HG03460 (cell line): ENCODE results near the gene BTN2A1.
A peak's percentile ranks its signal among the peaks of the same experiment; 100 is the strongest.
"Not testable (repeated sequence)": the region's sequence is repeated elsewhere in the genome, so short reads cannot be mapped to it uniquely, and the experiment has no call there.

Experiments used
- ATAC-seq: cut with Tn5 transposase; IDR thresholded peaks from one replicate; pipeline ENCODE4 v1.9.1; 2021; ENCODE audit not compliant: unreplicated experiment

BTN2A1 gene

DNA sequence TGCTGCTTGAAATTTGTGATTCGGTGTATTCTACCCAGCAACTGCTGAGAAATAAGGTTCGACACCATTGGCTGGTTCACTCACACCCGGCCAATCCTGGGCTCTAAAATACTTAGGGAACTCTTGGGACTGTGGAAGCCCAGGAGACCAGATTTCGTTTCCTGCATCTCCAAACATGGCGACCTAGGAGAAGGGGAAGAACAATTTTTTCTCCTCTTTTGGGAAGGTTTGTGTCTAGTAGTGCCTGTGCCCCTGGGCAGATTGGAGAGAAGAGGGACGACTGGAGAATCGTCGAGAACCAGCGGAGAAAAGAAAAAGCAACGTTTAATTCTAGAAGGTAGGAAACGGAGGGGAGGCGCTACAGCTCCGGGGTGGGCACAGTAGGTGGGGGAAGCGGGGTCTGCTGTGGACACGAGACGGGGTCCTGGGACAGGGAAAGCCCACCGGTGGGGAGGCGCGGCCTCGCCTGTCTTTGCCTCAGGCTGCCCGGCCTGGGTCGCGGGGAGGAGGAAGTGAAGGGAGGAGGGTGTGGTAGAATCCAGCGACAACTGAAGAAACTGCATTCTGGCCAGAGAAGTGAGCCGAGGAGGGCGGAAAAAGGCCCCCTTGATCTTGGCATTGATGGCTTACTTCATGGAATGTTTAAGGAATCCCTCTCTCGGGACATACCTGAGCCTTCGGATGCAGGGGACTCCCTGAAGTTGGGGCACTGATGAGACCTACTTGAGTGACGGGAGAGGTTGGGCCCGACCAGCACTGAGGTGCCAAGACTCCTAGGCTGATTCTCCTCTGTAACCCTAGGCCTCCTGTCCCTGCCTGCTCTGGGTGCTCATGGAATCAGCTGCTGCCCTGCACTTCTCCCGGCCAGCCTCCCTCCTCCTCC is at the start of gene BTN2A1:
BTN2A1 (plus strand) TSS at position 150 of the 883 bp plus-strand sequence; CDS start at position 832, 682 bp downstream.
- peak; percentile 96 for ATAC-seq

DNA sequence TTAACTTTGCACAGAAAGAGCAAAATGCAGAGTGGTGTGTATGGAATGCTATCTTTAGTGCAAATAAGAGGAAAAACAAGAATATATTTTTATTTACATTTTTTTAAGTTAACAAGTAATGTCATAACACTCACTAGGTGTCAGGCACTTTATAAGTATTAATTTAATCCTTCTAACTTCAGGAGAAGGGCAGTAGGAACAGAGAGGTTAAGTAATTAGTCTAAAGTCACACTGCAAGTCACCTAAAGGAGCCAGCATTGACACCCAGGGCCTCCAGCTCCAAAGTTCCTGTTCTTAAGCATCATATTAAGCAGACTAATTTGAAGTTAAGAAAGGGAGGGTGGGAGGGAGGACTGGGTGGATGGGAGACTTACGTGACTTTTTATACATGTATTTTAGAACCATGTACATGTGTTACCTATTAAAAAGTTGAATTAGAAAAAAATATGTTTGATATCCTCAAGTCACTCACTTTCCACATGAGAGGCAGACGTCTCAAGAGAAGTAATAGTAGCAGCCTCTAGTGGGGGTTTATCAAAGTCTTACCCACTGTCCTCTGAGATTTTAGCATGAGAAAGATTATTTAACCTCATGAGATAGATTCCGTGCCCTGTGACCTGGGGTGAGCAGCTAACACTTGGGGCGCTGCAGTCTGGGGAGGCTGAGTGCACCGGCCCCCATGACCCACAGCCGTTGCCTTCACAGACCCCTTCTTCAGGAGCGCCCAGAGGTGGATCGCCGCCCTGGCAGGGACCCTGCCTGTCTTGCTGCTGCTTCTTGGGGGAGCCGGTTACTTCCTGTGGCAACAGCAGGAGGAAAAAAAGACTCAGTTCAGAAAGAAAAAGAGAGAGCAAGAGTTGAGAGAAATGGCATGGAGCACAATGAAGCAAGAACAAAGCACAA is 48.7 kb upstream of the BTN2A1 start:
- no peak for ATAC-seq

DNA sequence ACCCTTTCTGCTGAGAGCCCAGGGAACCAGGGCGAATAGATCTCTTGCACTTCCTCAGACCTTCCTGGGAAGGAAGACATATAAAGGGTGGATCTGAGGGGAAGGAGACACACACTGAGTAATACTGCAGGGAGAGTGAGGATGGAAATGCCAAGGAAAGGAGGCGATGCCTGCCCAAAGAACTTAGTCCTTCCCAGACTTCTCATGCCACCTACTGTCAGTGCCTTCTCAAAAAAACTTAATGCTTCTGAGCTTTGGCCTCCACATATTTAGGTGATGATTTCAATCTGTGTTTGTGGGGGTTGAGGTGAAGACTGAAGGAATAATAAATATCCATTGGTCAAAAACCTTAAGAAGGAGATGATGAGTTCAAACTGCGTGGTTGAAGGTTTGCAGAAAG is 46.0 kb upstream of the BTN2A1 start:
- no peak for ATAC-seq

DNA sequence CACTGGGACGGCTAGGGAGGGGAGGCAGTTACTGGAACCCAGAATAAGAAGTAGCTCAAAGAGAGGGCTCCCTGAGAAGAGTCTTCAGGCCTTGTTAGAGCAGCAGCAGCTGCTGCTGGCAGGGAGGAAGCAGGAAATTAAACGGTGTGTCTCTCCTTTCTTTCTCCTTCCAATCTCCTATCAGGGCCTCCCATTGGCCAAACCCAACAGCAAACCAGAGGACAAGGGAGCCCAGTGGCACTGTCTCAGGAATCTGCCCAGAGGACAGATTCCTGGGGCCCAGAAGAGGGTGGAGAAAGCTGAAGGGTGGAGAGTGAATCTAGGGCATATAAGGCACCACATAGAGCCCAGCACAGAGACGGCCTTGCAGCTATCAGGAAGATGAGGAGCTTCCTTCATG is 45.5 kb upstream of the BTN2A1 start:
- ATAC-seq = no peak

DNA sequence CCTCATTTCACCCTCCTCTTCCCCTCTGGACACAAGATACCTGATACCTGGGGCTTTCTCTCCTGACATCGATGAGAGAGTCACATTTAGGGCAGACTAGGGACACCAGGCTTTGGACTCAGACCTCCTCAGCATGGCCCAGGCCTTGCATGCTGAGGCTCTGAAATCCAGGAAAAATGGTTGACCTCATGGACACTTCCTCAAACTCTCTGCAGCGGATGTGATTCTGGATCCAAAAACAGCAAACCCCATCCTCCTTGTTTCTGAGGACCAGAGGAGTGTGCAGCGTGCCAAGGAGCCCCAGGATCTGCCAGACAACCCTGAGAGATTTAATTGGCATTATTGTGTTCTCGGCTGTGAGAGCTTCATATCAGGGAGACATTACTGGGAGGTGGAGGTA is 44.8 kb upstream of the BTN2A1 start:
- ATAC-seq = no peak

DNA sequence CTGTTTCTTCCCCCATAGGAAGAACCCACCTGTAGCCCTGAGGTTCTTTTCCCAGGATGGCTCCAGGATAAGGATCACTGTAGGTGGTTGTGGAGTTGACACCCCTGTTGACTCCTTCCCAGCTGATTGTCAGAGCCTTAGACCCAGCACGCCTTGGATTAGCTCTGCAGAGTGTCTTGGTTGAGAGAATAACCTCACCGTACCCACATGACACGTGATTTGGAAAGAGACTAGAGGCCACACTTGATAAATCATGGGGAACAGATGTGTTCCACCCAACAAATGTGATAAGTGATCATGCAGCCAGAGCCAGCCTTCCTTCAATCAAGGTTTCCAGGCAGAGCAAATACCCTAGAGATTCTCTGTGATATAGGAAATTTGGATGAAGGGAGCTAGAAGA is 43.5 kb upstream of the BTN2A1 start:
- ATAC-seq = no peak

DNA sequence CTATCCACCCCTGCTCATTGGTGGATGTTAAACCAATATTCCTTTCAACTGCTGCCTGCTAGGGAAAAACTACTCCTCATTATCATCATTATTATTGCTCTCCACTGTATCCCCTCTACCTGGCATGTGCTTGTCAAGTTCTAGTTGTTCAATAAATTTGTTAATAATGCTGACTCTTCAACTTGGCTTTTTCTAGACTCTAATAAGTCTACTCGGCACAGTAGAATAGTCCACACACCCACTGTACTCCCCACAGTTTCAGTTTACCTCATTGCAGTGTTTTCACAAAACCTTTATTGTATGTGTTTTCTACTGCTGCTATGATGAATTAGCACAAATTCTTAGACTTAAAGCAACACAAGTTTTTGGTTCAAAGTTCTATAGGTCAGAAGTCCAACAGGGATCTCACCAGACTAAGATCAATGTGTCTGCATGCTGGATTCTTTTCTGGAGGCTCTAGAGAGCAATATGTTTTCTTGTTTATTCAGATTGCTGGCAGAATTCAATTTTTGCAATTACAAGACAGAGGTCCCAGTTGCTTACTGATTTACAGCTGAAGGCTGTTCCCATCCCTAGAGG is 42.6 kb upstream of the BTN2A1 start:
- ATAC-seq = no peak

DNA sequence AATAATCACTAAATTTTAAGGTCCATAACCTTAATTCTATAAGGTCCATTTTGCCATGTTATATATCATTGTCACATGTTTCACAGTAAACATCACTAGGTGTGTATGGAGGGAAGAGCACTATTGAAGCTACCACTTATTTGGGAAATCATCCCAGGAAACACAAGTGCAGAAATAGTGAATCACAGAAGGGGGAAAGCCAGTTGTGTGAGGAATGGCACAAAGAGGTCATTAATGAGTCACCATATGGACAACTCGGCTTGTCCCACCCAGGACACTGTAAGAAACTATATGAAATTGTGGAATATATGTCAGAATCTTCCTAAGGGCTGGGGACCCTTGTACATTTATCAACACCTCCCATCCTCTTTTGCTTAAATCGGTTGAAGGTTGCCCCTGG is 42.0 kb upstream of the BTN2A1 start:
- no peak for ATAC-seq

DNA sequence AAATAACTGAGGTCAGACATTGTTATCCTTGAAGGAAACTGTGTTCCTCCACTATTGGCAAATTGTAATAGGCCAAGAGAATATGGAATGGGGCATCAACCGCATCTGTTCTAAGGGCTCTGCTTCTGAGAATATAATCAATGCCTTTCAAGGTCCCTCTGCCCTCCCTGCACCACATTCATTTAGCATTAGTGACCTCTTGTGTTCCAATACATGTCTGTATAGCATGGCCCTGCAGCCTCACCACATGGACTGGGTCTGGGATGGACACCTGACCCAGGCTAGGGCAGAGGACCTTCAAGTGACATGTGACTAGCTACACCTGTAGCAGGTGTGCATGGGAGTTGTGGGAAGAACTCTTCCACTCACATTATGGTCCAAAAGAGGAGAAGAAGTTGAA is 41.5 kb upstream of the BTN2A1 start:
- ATAC-seq = no peak

DNA sequence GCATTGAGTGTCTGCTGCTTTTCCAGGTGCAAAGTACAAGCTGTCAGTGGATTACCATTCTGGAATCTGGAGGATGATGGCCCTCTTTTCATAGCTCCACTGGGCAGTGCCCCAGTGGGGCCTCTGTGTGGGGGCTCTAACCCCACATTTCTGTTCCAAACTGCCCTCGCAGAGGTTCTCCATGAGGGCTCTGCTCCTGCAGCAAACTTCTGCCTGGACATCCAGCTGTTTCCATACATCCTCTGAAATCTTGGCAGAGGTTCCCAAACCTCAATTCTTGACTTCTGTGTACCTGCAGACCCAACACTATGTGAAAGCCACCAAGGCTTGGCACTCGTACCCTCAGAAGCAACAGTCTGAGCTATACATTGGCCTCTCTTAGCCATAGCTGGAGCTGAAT is 39.7 kb upstream of the BTN2A1 start:
- ATAC-seq = not testable (repeated sequence)

DNA sequence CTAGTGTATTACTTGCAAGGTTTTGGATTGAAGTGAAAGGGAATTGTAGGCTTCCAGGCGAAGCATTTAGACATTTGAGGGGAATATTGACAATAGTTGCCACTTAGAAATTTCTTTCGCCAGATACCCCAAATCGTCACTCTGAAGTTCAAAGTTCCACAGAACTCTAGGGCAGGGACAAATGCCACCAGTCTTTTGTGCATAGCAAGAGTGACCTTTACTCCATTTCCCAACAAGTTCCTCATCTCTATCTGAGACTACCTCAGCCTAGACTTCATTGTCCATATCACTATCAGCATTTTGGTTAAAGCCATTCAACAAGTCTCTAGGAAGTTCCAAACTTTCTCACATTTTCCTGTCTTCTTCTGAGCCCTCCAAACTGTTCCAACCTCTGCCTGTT is 39.0 kb upstream of the BTN2A1 start:
- not testable (repeated sequence) for ATAC-seq

DNA sequence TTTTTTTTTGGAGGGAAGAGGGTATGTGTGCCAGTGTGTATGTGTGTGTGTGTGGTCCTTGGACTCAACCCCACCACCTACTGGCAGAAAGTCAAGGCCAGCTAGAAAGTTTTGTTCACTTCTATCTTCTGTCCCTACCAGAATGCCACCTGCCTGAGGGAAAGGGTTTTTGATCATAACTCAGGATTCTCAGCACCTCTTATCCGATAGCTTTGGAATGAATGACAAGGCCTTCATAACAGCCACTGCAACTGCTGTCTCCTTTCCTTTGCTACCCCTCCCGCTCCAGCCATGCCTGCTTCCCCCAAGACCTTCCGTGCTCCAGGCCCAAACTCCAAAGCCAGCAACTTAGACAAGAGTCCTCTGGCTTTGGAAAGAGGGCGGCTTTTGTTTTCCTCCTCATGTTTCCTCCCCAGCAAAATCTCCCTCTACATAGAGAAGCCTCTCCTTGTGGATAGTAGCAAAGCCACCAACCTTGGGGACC is 37.0 kb upstream of the BTN2A1 start:
- ATAC-seq = no peak

DNA sequence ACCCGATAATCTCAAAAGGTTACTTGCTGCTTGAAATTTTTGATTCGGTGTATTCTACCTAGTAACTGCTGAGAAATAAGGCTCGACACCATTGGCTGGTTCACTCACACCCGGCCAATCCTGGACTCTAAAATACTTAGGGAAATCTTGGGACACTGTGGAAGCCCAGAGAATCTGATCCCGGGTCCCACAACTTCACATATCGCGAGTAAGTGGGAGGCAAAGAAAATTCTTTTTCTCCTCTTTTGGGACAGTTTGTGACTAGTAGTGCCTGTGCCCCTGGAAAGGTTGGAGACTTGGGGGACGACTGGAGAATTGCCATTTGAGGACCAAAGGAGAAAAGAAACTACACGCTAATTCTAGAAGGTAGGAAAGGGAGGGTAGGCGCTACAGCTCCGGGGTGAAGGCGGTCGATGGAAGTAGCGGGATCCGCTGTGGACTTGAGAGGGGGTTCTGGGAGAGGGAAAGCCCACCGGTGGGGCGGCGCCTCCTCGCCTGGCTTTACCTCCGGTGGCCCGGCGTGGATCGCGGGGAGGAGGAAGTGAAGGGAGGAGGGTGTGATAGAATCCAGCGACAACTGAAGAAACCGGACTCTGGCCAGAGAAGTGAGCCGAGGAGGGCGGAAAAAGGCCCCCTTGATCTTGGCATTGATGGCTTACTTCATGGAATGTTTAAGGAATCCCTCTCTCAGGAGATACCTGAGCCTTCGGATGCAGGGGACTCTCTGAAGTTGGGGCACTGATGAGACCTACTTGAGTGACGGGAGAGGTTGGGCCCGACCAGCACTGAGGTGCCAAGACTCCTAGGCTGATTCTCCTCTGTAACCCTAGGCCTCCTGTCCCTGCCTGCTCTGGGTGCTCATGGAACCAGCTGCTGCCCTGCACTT is 36.3 kb upstream of the BTN2A1 start:
- peak; percentile 91 for ATAC-seq

DNA sequence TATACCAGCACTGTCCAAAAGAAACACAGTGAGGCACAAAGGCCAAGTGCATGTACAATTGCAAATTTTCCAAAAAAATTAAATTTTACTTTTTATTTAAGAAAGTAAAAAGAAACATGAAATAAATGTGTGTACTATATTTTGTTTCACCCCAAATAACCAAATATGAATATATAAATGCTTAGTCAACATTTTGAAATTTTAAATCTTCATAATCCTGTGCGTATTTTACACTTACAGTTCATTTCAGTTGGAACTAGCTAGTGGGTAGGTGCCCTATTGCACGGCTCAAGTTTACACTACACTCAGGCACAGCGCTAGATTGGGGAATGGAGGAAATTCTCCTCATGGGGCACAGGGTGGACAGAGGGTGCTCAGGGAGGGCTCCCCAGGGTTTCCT is 35.4 kb upstream of the BTN2A1 start:
- no peak for ATAC-seq

DNA sequence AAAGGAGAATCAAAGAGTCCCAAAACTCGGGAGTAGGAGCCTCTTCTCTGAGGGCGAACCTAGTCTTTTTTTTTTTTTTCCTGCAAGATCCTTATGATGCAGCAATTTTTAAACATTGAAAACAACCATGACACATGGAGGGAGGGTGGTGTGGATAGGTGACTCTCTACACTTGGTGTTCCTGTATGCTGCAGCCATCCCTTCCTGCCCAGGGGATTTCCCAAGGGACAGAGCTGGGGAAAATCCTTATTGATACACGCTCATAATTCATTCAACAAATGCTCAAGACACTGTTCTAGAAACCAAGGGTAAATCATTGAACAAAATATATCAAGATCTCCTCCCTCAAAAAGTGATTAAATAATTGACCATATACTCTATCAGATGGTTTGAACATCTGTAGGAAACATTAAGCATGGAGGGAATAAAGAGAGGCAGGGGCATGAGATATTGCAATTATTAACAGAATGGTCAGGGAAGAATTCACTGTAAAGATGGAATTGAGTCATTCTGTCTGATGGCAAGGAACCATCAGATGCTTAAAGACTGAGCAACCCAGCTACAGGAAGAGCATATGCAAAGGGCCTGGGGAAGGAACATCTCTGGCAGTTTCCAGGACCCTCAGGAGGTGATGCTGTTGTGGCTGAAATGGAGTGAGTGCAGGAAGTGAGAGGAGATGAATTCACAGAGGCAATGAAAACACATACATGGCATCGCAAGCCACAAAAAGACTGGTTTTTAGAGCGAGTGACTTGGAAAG is 30.9 kb upstream of the BTN2A1 start:
- no peak for ATAC-seq

DNA sequence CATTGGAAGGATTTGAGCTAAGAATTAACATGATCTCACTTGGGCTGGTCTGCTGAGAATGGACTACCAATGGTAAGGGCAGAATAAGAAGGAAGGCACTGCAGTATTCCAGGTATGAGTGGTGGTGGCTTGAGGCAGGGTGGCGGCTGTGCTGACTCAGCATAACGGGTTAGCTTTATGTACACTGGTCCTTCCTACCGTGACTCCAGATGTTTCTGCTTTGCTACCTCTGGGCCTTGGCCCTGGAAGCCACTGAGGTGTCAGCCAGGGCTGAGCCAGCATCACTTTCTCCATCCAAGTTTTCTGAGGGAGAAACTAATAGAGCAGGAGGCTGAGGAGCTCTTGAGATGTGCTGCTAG is 30.3 kb upstream of the BTN2A1 start:
- no peak for ATAC-seq

DNA sequence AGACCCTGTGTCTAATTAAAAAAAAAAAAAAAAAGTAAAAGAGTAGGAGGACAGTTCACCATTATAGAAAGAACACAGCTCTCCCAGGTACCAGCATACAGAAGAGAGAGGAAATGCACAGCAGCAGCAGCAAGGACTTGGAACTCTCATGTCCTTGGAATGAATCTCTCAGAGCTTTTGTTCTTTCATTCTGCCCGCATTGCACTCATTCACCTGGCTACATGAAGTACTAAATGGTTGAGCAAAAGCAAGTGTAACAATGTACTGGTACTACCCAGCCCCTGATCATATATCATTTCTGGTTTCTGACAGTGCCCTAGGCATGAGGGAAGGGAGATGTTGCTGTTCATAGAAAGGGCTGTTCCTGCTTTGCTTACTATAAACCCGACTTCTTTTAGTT is 29.5 kb upstream of the BTN2A1 start:
- ATAC-seq = no peak

DNA sequence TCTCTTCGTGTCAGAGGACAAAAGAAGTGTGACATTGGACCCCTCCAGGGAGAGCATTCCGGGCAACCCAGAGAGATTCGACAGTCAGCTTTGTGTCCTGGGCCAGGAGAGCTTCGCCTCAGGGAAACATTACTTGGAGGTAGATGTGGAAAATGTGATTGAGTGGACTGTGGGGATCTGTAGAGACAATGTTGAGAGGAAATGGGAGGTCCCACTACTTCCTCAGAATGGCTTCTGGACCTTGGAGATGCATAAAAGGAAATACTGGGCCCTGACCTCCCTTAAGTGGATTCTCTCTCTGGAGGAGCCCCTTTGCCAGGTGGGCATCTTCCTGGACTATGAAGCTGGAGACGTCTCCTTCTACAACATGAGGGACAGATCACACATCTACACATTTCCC is 27.0 kb upstream of the BTN2A1 start:
- no peak for ATAC-seq

DNA sequence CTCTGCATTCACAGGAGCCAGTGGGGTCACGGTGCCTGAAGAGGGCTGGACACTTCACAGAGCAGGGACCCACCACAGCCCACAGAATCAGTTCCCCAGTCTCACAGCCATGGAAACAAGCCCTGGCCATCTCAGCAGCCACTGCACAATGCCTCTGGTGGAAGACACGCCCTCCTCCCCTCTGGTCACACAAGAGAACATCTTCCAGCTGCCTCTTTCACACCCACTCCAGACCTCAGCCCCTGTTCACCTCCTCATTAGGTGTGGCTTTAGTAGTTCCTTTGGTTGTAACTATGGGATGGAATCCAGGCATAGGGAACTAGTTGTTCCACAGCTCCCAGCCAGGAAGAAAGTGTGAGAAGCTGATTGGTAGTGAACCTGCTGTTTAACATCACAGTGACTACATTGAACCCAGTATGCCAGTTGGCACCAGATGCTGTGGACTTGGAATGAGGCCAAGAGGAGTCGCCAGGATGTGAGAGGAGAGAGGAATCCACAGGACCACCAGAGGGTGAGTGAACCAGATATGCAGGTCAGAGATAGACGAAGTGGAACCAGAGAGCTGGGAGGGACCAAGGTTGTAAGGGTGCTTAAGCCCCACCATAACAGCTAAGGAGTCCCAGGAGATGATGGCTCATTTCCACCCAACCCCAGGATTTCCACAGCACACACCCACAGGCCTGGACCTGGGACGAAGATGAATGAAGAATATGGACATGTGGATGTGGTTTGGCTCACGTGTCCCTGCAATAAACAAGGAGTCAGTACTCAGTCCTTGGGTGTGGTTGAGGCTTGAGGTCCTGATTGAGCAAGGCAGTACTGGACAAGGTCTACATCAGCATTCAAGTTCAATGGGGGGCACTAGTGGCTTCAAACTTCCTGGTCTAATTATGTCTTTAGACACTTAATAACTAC is 26.2 kb upstream of the BTN2A1 start:
- no peak for ATAC-seq
